Stimulated activated CD8-positive, alpha-beta memory T cell treated with anti-CD3 and anti-CD28 coated beads, Interleukin-12 subunit alpha, Interleukin-12 subunit beta, amount 100 ng/mL, for 24 hours (primary cell): ENCODE data around the gene G6PC1.
"Not testable (repeated sequence)": the region's sequence is repeated elsewhere in the genome, so short reads cannot be mapped to it uniquely, and the experiment has no call there.

Source experiments
- DNase-seq: peaks from one replicate; pipeline ENCODE4 v3.0.0-alpha.2; 2020; ENCODE audit errors: extremely low read depth

The G6PC1 gene

DNA sequence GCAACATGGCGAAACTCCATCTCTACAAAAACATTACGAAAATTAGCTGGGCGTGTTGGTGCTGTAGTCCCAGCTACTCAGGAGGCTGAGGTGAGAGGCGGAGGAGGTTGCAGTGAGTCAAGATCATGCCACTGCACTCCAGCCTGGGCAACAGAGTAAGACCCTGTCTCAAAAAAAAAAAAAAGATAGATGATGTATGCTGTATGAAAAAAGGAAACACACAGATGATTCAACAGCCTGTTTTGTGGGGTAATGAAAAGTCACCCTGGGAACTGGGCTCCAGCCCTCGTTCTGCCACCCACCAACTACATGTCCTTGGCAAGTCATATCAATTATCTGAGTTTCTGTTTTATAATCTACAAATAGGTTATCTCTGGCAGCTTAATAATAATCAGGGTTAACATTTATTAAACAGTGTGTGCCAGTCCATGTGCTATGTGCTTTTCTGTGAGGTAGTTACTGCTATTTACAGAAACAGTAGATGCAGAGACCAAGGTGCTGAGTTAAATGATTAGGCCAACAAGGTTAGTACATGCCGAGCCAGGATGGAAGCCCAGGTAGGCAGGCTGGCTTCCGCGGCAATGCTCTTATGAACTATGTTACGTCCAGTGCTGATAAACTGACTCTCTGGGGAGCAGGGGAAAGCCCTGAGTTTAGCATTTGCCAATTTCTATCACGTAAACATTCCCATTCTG is 1.1 kb downstream of the G6PC1 start:
- DNase-seq = no peak

- DNase-seq = no peak
These were observed 3.5 kb downstream of the G6PC1 start for GRCh38 chr17:42904110-42904469.

DNA sequence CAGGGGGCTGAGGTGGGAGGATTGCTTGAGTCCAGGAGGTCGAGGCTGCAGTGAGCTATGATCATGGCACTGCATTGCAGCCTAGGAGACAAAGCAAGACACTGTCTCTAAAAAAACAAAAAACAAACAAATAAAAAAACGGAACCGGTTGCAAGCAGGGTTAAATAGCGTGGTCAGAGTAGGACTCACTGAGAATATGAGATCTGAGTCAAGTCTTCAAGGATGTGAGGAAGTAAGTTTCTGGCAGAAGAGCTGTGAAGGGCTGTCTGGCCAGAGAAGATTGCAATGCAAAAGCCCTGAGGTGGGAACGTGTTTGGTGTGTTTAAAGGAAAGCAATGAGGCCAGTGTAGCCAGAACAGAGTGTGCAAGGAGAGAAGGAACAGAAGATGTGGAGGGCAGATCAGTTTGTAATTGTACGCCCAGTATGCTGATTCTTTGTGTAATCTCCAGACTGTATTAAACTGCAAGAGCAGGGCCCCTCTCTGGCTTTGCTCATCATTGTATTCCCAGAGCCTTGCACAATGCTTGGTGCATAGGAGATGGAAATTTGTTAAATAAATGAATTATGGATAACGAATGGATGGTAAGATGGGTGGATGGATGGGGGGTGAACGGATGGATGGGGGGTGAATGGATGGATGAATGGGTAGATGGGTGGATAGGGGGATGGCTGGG is 6.3 kb downstream of the G6PC1 start:
- no peak for DNase-seq

GRCh38 chr17:42908872-42909700 is 8.5 kb downstream of the G6PC1 start:
- DNase-seq = no peak

- no peak for DNase-seq
These were observed 12.9 kb downstream of the G6PC1 start for GRCh38 chr17:42913522-42913921.

GRCh38 chr17:42913981-42914617 is 13.5 kb downstream of the G6PC1 start:
- DNase-seq = no peak

DNA sequence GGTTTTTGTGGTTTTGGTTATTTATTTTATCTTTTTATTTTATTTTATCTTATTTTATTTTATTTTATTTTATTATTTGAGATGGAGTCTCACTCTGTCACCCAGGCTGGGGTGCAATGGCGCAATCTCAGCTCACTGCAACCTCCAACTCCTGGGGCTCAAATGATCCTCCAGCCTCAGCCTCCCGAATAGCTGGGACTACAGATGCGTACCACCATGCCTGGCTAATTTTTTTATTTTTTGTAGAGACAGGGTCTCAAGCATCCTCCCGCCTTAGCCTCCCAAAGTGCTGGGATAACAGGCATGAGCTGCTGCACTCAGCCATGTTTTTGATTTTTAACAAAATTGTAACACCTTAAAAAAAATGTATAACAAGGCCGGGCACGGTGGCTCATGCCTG is 14.7 kb downstream of the G6PC1 start:
- DNase-seq = not testable (repeated sequence)

GRCh38 chr17:42916388-42917235 is 16.0 kb downstream of the G6PC1 start:
- not testable (repeated sequence) for DNase-seq

DNA sequence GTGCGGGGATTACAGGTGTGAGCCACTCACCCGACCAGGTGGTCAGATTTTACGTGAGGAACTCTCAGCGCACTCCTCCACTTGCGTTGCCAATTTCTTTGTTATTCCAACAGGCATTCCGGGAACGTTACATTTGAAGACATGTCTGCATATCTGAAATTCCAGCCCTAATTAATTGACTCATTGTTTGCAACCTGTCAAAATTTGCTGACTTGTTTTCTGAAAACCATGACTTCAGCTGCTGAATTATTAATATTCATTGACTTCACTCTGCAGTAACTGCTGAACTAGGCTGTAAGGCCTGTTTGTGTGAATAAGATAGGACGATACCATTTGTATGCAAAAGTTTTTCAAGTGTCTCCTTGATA is 16.6 kb downstream of the G6PC1 start:
- no peak for DNase-seq

GRCh38 chr17:42918902-42919521 is 18.4 kb downstream of the G6PC1 start:
- no peak for DNase-seq

DNA sequence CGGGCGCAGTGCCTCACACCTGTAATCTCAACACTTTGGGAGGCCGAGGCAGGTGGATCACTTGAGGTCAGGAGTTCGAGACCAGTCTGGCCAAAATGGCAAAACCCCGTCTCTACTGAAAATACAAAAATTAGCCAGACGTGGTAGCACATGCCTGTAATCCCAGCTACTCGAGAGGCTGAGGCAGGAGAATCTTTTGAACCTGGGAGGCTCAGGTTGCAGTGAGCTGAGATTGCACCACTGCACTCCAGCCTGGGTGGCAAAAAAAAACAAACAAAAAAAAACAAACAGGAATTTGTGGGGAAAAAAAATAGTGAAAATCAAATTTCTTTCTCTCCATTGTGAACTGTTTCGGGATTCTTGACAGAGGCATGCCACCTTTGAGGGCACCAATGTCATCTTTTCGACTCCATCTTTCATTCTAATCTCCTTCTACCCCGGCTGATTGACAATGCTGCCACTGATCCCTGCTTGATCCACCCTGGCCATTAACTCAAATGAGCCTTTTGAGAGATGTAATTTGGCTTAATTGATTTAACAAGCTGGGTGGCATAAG is 19.0 kb downstream of the G6PC1 start:
- not testable (repeated sequence) for DNase-seq

- no peak for DNase-seq
These were observed 19.7 kb downstream of the G6PC1 start for GRCh38 chr17:42920106-42920900.

GRCh38 chr17:42920922-42921321 is 20.3 kb downstream of the G6PC1 start:
- DNase-seq = no peak

GRCh38 chr17:42922294-42922693 is 21.7 kb downstream of the G6PC1 start:
- DNase-seq = no peak

DNA sequence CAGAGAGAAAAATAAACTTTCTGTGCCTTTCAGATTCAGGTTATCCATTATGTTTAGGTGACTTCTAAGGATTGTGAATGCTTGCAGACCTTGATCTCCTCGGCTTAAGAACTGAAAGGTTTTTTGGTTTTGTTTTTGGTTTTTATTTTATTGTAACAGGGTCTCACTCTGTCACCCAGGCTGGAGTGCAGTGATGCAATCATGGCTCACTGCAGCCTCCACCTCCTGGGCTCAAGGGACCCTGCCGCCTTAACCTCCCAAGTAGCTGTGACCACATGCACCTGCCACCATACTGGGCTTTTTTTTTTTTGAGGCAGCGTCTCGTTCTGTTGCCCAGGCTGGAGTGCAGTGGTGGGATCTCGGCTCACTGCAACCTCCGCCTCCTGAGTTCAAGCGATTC is 22.9 kb downstream of the G6PC1 start:
- not testable (repeated sequence) for DNase-seq

- DNase-seq = no peak
These were observed 24.3 kb downstream of the G6PC1 start for GRCh38 chr17:42924891-42925290.

DNA sequence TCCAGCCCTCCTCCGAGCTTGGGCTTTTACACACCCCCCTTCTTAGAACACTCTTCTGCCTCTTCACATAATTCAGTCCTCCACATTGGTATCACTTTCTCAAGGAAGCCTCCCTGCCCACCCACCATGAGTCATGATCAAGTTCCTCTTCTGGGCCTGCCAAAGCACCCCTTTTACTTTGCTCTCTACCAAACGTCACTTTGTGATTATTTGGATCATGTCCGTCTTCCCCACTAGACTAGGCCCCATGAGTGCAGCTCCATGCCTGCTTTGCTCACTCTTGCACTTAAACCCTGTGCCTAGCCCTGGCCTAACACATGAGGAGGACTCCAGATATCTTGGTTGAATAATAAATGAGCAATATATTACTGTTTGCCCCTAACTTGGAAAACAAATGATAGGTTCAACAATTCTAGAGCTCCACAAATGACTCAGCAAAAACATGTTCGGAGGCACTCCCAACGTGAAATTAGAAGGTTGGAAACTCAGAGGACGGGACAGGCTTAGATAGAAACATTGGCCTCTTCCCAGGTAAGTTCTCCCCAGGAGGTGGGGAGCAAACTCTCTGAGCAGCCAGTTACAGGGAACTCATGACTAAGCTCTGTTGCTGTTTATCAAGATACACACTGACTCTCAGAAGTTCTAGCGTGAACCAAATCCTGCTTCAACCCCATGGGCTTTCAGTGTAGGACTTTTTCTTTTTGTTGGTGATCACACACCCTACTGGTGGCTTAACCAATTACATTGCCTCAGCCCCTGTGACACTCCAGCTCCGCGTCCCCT is 28.3 kb downstream of the G6PC1 start:
- peak; percentile 10 for DNase-seq

DNA sequence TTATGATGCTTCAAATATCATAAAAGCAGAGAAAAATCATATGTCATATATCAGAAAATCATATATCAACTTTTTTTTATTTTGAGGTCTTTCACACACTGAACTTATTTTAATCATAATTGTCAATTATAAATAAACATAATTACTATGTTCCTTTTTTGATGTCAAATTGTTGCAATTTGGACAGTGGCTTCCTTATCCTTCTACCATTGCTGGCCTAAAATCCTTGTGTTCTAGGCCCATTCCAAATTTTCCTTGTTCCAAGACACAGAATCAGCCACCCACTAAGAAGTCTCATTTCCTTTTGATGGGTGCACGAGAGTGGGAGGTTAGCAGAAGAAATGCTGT is 28.9 kb downstream of the G6PC1 start:
- DNase-seq = no peak
